ENCODE data around the gene CEP95. TPM values are rescaled to one million over a fixed set of nuclear protein-coding genes. Genes with fewer than 3 reads are reported as not detected.
A peak's percentile ranks its signal among the peaks of the same experiment; 100 is the strongest.

Gene CEP95
- total RNA-seq, 1 donor from 2014 or later = 14.7 TPM

DNA sequence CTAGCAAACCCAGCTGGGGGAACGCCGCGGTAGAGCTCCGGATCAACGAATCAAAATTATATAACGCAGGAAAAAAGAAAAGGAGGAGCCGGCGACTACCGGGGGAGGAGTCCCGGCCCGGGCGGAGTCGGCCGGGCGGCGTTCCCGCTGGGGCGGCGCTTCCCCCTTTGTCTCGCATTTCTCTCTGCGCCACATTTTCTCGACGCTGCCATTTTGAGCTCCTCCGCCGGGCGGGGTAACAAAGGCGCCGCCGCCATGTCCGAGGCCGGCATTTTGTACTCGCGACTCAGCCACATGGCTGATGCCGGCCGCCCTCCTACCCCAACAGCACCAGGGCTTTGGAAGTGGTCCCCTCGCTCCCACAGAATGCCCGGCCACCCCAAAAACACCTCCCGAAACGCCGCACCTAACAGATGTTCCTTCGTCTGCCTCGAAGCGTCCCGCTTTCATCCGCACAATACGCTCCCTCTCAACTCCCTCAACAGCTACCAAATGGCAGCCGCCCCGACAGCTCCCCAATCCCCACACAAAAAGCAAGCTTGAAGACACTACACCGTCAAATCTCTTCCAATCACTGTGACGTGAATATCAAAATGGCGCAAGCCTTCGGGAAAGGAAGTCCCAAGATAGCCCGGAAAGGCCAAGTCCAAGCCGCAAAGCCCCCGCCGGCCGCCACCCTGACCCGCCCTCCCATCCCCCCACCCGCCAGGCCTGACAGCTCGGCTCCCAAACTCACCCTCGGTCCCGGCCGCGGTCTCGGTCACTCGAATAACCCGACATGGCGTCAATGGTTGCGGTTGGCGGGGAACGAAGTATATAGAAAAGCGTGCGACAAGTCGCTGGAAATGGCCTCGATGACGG, 1.2 kb upstream of the CEP95 start:
- intact Hi-C loops (cut with DNase I) = loop anchor here (2.0 to 10.0 kb wide), 4 partner anchors 139 to 733 kb away; partner anchors contain the start of genes CCDC47, DDX42, FTSJ3 and PSMC5
- ATAC-seq = peak; percentile 79
- peak; percentile 94 for DNase-seq (ENCODE audit: missing footprints)

DNA sequence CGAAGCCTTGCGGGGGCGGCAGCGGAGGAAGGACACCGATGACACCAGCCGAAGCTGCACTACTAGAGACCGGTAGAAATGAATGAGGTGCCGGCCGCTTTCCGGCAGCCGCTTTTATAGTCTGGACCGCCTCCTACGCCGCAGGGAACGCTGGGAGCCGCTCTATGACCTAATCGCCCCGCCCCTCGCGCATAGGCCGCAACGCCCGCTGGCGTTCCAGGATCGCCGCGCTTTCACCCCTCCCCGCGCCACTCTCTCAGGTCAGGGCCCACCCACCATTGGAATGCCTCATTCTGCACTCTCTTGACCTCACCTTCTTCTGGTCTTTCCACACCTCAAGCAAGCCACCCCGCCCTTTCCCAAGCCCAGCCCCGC, 589 bp upstream of the CEP95 start, which contains the start of gene DDX5:
Gene DDX5 (minus strand): TSS at position 89 of the 375 bp plus-strand sequence. CDS start 170 bp downstream, outside the sequence.
- DNase-seq (ENCODE audit: missing footprints) (peak; percentile 97), ATAC-seq (peak; percentile 87)
- intact Hi-C loops (cut with DNase I) = loop anchor here (2.0 to 10.0 kb wide), 4 partner anchors 139 to 734 kb away; partner anchors contain the start of genes CCDC47, DDX42, FTSJ3 and PSMC5

DNA sequence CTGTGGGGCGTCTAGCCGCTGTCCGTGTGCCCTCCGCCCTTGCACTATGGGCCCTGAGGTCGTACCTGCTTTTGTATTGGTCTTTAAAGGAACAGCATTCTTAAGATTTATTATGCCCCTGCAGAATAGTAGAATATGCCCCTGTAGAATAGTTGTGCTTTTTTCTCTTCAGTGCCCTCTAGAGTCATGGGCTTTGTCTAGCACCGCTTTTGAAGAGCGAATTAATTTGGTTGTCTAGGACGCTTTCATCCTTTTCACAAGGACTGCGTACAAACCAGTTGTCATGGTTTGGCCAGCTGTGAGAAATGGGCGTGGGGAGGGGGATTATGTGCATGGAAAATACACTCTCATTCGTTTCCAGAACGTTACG, 621 bp downstream of the CEP95 start:
- DNase-seq (ENCODE audit: missing footprints) (no peak), ATAC-seq (peak; percentile 17)
- intact Hi-C loops (cut with DNase I) = loop anchor here (2.0 to 10.0 kb wide), 4 partner anchors 137 to 735 kb away; partner anchors contain the start of genes CCDC47, DDX42, FTSJ3 and PSMC5

DNA sequence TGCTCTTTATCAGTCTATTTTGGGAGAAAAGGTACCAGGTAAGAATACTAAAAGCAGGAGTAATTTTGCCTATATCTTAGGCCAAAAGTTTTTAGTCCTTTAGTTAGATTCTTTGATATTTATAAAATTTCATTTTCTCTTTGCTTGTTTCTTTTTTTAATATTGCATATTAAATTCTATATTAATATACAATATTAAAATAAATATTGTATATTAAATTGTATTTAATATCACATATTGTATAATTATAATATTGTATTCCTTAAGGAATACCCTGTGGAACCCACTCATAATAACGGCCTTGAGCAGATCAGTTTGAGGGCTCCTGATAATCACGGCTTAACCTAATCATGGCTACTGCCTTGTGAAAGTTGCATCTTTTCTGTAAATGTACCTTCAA, 1.9 kb downstream of the CEP95 start:
- intact Hi-C loops (cut with DNase I) = loop anchor here (5.0 to 10.0 kb wide), 3 partner anchors 136 to 736 kb away; partner anchors contain the start of genes CCDC47, DDX42, FTSJ3 and PSMC5
- no peak for DNase-seq (ENCODE audit: missing footprints)
- ATAC-seq = no peak

DNA sequence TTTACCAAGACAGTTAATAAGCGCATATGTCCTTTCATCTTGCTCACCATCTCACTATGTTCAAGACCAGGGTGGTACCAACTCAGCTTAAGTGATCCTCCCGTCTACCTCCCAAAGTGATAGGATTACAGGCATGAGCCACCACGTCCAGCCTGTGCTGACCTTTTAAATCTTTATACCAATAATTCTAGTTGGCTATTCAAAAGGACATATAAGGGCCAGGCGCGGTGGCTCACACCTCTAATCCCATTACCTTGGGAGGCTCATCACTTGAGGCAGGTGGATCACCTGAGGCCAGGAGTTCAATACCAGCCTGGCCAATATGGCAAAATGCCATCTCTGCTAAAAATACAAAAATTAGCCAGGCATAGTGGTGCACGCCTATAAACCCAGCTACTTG, 2.4 kb downstream of the CEP95 start:
- no peak for ATAC-seq
- no peak for DNase-seq (ENCODE audit: missing footprints)
- intact Hi-C loops (cut with DNase I) = loop anchor here (5.0 to 10.0 kb wide), 3 partner anchors 136 to 737 kb away; partner anchors contain the start of genes CCDC47, DDX42, FTSJ3 and PSMC5

DNA sequence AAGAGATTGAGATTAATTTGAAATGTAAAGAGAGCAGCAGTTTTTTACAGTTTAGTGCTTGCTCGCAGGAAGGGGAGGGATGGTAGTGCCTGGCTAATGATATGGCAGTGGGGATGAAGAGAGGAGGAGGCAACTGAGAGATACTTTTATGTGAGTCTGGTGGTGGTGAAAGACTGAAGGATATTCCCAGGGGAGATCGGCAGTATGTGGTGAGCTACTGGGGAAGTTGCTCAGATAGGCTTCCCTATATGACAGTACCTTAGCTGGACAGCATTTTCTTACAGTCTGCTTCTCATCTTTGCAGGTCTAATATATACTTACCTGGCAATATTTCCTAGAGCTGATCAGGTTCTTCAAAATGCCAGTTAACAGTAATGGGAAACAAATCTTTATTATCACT, 8.6 kb downstream of the CEP95 start:
- no peak for ATAC-seq
- no peak for DNase-seq (ENCODE audit: missing footprints)
- intact Hi-C loops (cut with DNase I) = no loop called here

DNA sequence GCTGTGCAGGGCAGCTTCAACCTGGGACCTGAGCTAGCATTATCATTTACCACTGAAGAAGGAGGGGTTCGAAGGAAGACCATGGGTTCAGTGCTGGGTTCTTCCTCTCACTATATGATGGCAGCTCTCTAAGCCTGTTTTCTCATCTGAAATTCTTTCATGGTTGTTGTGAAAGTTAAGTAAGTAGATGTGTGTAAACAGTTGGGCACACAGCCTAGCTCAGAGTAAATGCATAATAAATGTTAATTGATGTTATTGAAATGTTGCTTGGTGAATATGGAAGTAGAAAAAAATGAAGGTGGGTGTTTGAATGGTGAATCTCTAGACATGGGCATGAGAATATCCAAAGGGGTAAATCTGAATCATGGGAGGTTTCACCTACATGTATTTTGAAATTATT, 9.1 kb downstream of the CEP95 start:
- ATAC-seq (no peak), DNase-seq (ENCODE audit: missing footprints) (no peak)
- intact Hi-C loops (cut with DNase I) = no loop called here

DNA sequence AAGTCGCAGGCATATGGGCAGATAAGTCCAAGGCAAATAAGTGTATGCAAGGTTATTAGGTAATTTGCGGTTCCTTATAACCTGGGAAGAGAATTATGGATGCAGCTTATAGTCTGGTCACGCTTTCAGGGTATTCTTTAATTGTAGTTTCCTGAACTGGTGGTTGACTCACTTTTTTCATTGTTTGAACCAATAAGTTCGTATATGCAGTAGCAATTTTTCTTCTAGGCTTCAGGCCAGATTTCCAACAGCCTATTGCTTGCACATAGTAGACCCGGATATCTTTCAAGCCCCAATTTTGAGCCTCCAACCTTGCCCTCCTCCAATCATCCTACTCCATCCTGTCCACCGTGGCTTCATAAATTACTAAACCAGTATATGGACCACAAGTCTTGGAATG, 12.8 kb downstream of the CEP95 start:
- DNase-seq (ENCODE audit: missing footprints) (no peak), ATAC-seq (no peak)
- intact Hi-C loops (cut with DNase I) = no loop called here

DNA sequence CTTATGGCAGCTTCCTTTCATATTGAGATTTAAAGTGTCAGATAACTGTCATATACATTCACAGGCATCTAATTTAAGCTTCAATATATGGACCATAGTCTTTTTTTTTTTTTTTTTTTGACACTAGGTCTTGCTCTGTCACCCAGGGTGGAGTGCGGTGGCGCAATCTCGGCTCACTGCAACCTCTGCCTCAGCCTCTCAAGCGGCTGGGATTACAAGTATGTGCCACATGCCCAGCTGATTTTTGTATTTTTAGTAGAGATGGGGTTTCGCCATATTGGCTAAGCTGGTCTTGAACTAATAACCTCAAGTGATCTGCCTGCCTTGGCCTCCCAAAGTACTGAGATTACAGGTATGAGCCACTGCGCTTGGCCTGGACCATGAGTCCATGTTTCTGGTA, 13.6 kb downstream of the CEP95 start:
- intact Hi-C loops (cut with DNase I) = no loop called here
- ATAC-seq = no peak
- no peak for DNase-seq (ENCODE audit: missing footprints)

DNA sequence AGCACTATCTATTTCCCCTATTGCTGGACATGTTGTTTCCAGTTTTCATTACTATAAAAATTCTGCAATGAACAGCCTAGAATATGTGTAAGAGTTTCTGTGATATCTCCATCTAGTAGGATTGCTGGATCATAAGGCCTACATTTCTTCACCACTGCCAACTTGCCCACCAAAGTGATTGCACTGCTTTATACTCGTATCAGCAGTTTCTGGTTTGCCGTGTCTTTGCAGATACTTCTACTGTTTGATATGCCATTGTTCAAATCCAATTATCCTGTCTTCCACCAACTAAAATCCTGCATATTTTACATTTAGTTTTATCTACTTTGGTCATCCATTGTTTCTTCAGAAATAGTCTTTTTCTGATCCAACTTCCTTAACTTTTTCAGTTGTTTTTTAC, 21.1 kb downstream of the CEP95 start:
- intact Hi-C loops (cut with DNase I) = no loop called here
- DNase-seq (ENCODE audit: missing footprints) (no peak), ATAC-seq (no peak)

DNA sequence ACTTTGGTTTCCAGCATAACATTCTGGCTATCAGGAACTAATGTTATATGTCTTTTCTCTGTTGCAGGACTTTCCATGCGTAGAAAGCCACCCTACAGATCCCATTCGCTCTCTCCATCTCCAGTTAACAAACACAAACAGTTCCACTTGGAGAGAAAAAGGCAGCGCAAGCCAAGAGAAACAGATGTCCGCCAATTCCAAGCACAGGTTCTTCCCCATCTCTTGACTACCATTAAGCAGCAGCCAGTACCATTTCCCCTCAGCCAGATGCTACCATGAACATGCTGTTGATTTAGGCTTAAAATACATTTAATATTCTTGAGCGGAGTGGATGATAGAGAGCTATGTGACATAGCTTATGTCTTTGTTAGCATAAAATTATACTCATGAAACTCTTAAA, 22.4 kb downstream of the CEP95 start:
- ATAC-seq = no peak
- intact Hi-C loops (cut with DNase I) = no loop called here
- DNase-seq (ENCODE audit: missing footprints) = no peak

DNA sequence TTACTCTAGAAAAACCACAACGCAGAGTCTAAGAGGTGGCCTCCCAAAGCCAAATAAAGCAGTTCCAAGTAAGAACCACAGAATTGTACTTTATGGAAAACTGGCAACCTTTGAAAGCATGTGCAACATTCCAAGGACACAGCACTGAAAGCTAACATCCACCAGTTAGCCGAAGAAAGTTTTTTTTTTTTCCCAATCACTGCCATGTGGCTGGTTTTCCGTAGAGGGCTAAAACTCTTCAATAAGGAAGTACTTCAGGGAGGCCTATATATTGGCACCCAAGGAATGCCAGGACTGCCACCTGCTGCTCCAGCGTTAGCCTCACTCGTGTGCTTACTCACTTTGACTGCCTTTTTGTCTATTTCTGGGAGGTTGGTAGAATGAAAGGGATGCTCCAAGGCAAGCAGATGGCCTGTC, 25.2 kb downstream of the CEP95 start:
- ATAC-seq (no peak), DNase-seq (ENCODE audit: missing footprints) (no peak)
- intact Hi-C loops (cut with DNase I) = no loop called here

DNA sequence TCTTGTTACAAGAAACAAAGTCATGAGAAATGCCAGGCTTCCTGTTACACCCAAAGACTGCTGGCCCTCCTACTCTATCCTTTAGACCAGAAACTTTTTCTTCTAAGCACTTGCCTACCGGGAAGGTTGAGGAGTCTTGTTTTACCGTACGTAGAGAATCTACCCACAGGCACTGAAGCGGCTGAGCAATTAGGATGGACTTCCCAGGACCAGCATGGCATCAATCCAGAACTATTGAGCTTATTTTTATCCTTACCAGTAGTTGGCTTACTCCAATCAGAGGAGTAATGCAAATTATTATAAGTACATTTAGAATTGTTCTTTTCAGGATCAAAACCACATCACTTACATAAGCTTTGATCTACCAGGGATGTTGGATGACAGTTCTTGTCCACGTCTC, 25.6 kb downstream of the CEP95 start:
- no peak for ATAC-seq
- no peak for DNase-seq (ENCODE audit: missing footprints)
- intact Hi-C loops (cut with DNase I) = no loop called here

DNA sequence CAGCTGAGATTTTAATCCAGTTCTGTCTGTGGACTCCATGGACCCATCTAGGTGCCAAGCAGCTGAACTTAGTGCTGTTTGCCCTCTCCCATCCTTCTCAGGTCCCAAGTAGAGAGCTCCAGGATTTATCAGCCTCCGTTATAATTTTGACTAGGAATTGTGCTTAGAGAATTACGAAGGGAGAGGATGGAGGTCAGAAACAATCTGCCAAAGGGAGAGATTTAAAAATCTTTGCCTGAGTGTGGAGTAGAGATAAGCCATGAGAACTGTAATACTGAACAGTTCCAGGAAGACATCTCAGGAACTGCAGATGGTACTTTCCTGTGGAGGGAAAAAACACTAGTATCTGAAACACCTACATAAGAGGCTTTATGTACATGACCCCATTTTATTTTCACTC, 27.0 kb downstream of the CEP95 start:
- ATAC-seq (no peak), DNase-seq (ENCODE audit: missing footprints) (no peak)
- intact Hi-C loops (cut with DNase I) = no loop called here

DNA sequence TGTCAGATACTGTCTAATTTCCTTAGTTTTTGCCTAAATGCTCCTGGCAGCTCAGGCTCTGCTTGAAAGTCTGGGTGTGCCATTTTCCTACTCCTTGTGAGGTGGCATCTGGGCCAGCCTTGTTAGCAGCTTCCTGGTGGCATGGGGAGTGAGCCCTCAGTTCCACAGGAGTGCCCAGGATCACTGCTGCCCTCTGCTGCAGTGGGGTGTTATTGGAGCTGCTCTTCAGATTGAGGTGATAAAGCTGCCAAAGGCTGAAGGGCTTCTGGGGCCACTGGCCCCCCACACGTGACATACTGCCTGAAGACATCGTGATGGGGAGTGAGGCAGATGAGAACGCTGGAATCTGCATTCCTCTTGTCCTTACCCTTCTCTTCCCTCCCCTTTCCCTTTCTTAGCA, 27.4 kb downstream of the CEP95 start:
- no peak for ATAC-seq
- no peak for DNase-seq (ENCODE audit: missing footprints)
- intact Hi-C loops (cut with DNase I) = no loop called here

DNA sequence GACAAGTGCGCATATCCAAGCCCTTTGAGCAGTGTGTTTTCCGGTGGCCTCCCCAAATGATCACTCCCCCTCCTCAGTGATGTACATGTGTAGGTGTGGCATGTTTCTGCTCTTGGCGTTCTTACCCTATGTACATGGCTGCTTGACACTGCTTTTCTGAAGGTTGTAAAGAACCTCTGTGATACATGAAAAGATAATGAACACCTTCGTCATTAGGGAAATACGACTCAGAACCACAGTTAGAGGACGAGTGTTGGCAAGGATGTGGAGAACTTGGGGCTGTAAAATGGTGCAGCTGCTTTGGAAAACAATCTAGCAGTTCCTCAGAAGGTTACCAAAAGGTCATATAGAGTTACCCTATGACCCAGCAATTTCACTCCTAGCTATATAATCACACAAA, 28.6 kb downstream of the CEP95 start:
- DNase-seq (ENCODE audit: missing footprints) = no peak
- intact Hi-C loops (cut with DNase I) = no loop called here

DNA sequence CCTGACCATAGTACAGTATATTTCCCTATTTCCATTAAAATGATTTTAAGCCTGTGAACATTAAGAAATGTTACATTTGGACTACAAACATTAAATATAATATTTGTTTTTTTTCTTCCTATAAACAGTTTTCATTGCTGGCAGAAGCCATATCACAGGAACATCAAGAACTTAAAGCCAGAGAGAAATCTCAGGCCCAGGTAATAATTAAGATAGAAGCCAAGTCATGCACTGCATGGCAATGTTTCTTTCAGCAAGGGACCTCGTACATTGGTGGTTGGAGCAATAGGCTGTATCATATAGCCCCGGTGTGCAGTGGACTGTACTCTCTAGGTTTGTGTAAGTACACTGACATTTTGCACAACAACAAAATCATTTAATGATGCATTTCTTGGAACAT, 30.1 kb downstream of the CEP95 start:
- no peak for ATAC-seq
- intact Hi-C loops (cut with DNase I) = no loop called here
- no peak for DNase-seq (ENCODE audit: missing footprints)

More for the DNA sequence above, 28.6 kb downstream of the CEP95 start:
- no peak for ATAC-seq

DNA sequence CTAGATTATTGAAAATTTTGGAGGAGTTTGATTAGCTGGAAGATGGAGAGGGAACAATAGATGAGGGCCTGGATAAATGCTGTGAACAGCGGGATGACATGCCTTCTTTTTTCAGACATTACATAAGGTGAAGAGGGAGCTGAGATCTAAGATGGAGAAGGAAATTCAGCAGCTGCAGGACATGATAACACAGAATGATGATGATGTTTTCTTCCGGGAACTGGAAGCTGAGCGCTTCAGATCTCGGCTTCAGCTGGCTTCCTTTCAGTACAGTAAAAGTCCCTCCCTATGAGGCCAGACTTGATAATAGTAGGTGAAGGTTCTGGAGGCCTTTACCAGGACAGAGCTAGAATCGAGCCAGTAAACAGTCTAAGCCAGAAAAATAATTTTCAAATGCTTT, 30.7 kb downstream of the CEP95 start:
- ATAC-seq = no peak
- DNase-seq (ENCODE audit: missing footprints) = no peak
- intact Hi-C loops (cut with DNase I) = no loop called here

DNA sequence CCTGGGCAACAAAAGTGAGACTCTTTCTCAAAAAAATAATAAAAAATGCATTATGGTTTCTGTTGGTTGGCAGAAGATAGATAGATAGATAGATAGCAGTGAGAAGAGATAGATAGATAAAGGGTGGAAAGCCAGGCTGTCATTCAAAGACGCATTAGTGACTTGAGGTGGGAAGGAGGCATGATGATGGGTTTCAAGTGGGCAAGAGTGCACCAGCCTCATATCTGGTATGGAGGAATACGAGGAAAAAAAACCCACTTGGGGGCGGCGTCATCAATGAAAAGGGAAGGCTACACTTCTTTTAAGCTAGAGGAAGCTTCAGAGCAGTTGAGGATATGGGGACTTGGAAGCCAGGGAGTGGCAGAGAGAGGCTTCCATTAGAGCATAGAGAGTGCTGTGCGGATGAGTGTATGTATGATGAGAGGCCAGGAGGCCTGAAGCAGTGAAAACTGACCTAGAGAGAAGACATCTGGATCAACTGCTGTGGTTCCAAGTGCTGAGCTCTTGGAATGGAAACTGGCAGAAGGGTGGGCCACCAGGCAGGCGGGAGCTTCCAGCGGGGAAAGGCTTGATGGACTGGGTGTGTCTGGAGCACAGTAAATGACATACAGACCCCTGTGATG, 31.8 kb downstream of the CEP95 start:
- no peak for DNase-seq (ENCODE audit: missing footprints)
- intact Hi-C loops (cut with DNase I) = no loop called here
- peak; percentile 29 for ATAC-seq
